Stimulated activated CD8-positive, alpha-beta memory T cell treated with anti-CD3 and anti-CD28 coated beads, Interleukin-12 subunit alpha, Interleukin-12 subunit beta, amount 100 ng/mL, for 24 hours (primary cell): Measurements from ENCODE around the gene SLC12A9.
"Not testable (repeated sequence)": the region's sequence is repeated elsewhere in the genome, so short reads cannot be mapped to it uniquely, and the experiment has no call there.

Experiments
- DNase-seq: peaks from one replicate; pipeline ENCODE4 v3.0.0-alpha.2; 2020; ENCODE audit errors: extremely low read depth

Gene SLC12A9

GRCh38 chr7:100825751-100826513 is 26.6 kb upstream of the SLC12A9 start:
- no peak for DNase-seq

DNA sequence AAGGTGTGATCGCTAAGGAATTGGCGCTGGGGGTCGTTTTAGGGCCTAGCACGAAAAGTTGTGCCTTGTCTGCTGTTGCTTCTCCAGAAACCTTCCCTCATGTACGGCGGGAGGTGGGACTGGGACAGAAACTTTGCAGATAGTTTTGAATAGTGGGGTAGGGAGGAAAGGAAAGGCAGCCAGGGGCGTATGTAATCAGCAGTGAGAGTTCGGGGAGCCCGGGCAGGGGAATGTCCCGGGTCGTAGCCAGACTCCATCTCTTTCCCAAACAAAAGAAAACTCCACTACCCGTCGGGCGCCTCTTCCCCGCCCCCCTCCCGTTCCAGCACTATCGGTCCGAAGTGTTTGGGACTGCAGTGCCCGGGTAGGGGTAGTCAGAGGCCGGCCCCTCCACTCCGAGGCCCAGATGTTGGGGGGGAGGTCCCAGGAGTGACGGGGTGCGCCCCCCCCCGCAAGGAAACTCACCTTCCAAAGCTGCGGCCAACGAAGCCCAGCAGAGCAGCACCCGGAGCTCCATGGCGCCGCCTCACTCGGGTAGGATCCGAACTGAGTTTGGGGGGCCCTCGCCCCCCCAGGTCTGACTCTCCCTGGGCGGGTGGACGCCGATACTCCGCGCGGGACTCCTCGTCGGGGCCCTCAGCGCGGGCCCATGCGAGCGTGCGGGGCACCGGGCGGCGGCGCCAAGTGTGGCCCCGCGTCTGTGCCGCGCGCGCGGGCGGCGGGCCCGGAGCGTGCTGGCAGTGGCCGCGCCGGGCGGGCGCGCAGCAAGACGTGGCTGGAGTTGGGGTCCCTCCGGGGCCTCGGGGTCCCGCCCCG is 25.8 kb upstream of the SLC12A9 start:
- no peak for DNase-seq

GRCh38 chr7:100827330-100828226 is 24.9 kb upstream of the SLC12A9 start, which contains the start of gene EPHB4:
EPHB4 (minus strand) TSS chr7:100827523; CDS start chr7:100827030, 493 bp downstream.
- DNase-seq = no peak

DNA sequence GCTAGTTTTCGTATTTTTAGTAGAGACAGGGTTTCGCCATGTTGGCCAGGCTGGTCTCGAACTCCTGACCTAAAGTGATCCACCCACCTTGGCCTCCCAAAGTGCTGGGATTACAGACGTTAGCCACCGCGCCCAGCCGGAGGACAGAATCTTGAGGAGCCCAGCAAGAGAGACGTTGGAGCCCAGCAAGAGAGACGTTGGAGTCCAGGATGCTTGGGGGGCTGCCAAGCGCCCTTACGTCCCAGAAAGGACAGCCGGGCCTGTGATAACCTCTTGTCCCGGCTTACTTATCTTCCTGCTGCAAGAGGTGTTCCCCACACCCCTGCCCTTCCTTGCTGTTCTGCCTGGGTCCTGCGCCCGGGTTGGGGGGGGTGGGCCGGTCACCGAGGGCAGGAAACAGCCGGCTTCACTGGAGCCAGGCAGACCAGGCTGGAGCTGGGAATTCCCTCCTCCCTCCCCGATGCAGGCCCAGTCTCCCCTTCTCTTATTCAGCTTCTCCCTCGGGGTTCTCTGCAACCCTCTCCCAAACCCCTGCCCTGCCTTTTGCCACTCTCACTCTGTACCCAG is 23.3 kb upstream of the SLC12A9 start:
- DNase-seq = no peak

DNA sequence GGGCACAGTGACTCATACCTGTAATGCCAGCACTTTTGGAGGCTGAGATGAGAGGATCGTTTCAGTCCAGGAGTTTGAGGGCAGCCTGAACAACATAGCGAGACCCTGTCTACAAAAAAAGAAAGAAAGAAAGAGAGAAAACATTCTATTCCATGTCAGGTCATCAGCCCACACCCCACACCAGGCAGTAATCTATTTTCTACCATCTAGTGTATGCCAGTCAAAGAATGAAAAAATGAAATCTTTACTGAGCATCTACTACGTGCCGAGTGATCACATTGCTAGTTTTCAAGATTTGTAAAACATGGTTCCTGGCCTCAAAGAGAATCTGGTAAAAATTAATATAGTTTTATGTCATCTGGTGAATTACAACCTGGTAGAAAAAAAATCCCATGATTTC is 22.1 kb upstream of the SLC12A9 start:
- DNase-seq = no peak

- no peak for DNase-seq
Measured at GRCh38 chr7:100832281-100832633, 20.3 kb upstream of the SLC12A9 start.

DNA sequence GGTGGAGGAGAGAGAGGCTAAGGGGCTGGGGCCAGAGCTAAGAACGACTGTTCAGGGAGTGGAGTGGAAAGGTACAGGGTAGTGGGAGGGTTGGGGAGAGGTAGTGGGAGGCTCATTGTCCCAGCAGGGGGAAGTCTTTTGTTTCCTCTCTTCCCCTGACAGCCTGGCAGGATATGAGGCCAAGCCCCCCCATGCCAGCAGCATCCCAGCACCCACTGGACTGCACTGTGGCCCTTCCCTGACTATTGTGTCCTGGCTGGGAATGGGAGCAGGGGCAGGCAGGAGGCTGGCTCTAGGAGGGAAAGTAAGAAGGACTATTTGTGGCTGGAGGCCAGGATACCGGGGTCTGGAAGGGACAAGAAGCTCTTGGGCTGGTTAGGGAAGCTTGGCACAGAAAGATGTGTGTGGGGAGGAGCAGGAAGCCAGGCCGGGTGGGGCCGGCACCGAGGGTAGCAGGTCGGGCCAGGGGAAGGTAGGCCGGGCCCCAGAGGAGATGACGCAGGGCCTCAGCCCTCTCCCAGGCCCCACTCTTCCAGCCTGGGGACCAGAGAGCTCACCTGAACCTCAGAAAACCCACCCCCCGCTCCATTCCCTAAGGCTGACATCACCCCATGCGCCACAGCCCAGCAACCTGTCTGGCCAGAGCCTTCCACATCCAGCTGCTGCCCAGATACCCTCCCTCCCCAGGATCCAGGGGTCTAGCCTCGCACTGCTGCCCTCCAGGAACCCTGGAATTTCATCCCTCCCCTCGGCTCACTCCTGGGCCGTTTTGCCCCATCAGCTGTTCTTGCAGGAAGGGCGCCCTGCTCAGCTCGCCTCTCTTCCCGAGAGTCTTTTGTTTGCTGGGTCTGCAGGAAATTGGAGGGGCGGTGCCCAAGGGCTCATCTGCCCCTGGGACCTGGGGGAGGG is 16.4 kb upstream of the SLC12A9 start:
- DNase-seq = no peak

- DNase-seq = no peak
Measured at GRCh38 chr7:100836812-100837098, 15.8 kb upstream of the SLC12A9 start.

DNA sequence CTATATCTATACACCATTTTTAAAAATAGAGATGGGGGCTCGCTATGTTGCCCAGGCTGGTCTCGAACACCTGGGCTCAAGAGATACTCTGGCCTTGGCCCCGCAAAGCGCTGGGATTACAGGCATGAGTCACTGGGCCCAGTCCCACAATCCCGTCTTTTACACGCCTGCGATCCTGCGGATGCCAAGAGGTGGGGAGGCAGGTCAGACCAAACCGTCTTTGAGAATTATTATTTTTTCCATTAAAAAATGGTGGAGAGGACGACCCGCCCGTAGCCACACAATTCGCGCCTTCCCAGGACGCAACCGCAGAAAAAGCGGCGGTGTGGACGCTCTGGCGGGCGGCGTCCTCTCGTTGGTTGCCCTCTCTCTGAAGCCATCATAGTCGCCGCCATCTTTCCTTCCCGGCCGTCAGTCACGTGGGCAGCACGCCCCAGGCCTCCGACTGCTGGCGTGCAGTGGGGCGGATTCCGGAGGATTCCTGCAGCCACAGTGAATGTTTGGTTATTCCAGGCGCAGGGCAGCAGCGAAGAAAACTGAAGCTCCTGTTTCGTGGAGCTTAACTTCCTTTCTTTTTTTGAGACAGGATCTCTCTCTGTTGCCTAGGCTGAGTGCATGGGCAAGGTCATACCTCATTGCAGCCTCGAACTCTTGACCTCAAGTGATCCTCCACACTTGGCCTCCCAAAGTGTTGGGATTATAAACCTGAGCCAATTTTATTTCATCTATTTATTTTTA is 15.2 kb upstream of the SLC12A9 start:
- DNase-seq = peak; percentile 58

GRCh38 chr7:100839361-100839760 is 13.2 kb upstream of the SLC12A9 start:
- no peak for DNase-seq

- no peak for DNase-seq
Measured at GRCh38 chr7:100840470-100841100, 11.9 kb upstream of the SLC12A9 start.

DNA sequence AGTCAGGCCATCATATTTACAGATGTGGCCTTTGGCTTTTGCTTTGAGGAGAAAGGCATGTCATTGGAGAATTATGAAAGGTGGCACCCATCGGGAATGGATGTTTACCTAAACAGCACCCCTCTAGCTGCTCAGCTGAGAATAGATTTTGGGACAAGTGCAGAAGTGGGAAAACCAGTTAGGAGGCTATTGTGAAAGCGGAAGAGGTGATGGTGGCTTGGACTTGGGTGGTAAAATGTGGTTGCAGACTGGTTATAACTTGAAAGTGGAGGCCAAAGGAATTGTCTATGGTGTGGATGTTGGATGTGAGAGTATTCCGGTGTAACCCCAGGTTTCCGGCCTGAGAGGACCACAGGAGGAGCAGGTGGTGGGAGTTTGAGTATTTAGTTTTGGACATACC is 5.2 kb upstream of the SLC12A9 start:
- no peak for DNase-seq

DNA sequence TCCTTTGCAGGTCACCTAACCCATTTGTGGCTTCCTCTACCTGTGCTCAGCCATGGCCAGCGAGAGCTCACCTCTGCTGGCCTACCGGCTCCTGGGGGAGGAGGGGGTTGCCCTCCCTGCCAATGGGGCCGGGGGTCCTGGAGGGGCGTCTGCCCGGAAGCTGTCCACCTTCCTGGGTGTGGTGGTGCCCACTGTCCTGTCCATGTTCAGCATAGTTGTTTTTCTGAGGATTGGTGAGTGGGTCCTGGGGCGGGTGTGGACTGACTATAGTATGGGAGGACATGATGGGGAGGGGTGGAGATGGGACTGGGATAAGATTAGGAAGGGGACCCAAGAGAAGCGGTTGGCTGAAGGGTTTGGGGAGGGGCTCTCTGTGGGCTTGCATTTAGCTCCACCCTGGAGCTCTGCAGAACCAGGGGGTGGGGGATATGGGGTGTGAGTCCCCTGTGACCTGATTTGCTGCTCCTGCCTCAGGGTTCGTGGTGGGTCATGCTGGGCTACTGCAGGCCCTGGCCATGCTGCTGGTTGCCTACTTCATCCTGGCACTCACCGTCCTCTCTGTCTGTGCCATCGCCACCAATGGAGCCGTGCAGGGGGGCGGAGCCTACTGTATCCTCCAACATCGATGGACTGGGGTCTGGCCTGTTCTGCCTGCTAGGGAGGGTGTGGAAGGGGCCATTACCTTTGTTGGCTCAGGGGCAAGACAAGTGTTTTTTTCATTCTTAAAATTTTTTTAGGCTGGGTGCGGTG is 1.8 kb downstream of the SLC12A9 start:
- no peak for DNase-seq

GRCh38 chr7:100854899-100855298 is 2.4 kb downstream of the SLC12A9 start:
- DNase-seq = not testable (repeated sequence)

DNA sequence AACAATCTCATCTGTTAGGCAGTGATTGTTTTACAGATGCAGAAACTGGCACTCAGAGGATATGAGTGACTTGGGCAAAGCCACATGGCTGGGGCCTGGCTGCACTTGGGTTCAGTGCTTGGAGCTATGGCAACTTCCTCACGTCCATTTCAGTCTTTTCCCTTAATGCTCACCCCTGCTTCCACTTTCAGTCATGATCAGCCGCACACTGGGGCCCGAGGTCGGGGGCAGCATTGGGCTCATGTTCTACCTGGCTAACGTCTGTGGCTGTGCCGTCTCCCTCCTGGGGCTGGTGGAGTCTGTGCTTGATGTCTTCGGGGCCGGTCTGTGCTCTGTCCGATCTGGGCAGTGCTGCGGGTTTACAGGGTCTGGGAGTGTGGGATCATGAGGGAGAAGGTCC is 3.0 kb downstream of the SLC12A9 start:
- no peak for DNase-seq

GRCh38 chr7:100856871-100857282 is 4.4 kb downstream of the SLC12A9 start:
- DNase-seq = no peak

- no peak for DNase-seq
Measured at GRCh38 chr7:100859856-100860255, 7.3 kb downstream of the SLC12A9 start.

DNA sequence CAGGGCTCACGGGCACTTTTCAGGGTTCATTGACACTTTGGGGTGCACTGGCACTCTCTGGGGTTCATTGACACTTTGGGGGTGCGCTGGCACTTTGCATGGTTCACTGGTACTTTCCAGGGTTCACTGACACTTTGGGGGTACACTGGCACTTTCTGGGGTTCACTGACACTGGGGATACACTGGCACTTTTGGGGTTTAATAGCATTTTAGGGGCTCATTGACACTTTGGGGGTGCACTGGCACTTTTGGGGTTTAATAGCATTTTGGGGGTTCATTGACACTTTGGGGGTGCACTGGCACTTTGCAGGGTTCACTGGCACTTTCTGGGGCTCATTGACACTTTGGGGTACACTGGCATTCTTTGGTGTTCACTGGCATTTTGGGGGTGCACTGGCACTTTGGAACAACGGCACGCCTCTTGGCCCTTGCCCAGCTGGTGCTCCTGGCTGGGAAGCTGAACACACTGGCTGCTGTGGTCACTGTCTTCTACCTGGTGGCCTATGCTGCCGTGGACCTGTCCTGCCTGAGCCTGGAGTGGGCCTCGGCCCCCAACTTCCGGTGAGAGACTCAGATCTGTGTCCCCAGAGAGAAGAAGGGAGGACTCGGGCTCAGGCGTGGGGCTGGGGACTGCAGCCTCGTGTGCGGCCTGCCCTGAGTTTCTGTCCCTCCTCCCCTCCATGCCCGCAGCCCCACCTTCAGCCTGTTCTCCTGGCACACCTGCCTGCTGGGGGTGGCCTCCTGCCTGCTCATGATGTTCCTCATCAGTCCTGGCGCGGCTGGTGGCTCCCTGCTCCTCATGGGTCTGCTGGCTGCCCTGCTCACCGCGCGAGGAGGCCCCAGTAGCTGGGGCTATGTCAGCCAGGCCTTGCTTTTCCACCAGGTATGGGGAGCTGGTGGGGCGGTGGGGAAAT is 8.4 kb downstream of the SLC12A9 start:
- no peak for DNase-seq
